HG03571 (cell line): ENCODE data around the gene IRF1.
"Not testable (repeated sequence)": the region's sequence is repeated elsewhere in the genome, so short reads cannot be mapped to it uniquely, and the experiment has no call there.

Experiments used
- ATAC-seq: cut with Tn5 transposase; IDR thresholded peaks from one replicate; pipeline ENCODE4 v1.9.1; 2021; ENCODE audit not compliant: unreplicated experiment

IRF1 gene

GRCh38 chr5:132490484-132491367 is at the start of gene IRF1:
TSS of gene IRF1 (minus strand) at chr5:132490773. CDS start at chr5:132489478, 1,295 bp downstream.
- ATAC-seq: peak; percentile 79

GRCh38 chr5:132540149-132540548 is 49.6 kb upstream of the IRF1 start:
- no peak for ATAC-seq

GRCh38 chr5:132539716-132540115 is 49.1 kb upstream of the IRF1 start:
- no peak for ATAC-seq

- ATAC-seq: no peak
Measured at GRCh38 chr5:132530946-132531345, 40.4 kb upstream of the IRF1 start.

- no peak for ATAC-seq
Measured at GRCh38 chr5:132528866-132529634, 38.5 kb upstream of the IRF1 start.

- no peak for ATAC-seq
Measured at GRCh38 chr5:132528021-132528420, 37.4 kb upstream of the IRF1 start.

GRCh38 chr5:132526974-132527564 is 36.5 kb upstream of the IRF1 start:
- no peak for ATAC-seq

- no peak for ATAC-seq
Measured at GRCh38 chr5:132526290-132526973, 35.9 kb upstream of the IRF1 start.

GRCh38 chr5:132525299-132525724 is 34.7 kb upstream of the IRF1 start:
- ATAC-seq: peak; percentile 64

GRCh38 chr5:132524877-132525276 is 34.3 kb upstream of the IRF1 start:
- not testable (repeated sequence) for ATAC-seq

- ATAC-seq: not testable (repeated sequence)
Measured at GRCh38 chr5:132522067-132522466, 31.5 kb upstream of the IRF1 start.

GRCh38 chr5:132513618-132514336 is 23.2 kb upstream of the IRF1 start:
- not testable (repeated sequence) for ATAC-seq

GRCh38 chr5:132510076-132510475 is 19.5 kb upstream of the IRF1 start:
- ATAC-seq: no peak

- no peak for ATAC-seq
Measured at GRCh38 chr5:132506094-132506692, 15.6 kb upstream of the IRF1 start.

GRCh38 chr5:132505641-132506040 is 15.1 kb upstream of the IRF1 start:
- ATAC-seq: no peak

- no peak for ATAC-seq
Measured at GRCh38 chr5:132504746-132505145, 14.2 kb upstream of the IRF1 start.

GRCh38 chr5:132503244-132503643 is 12.7 kb upstream of the IRF1 start:
- ATAC-seq: no peak

- ATAC-seq: no peak
Measured at GRCh38 chr5:132501961-132502931, 11.7 kb upstream of the IRF1 start.

- no peak for ATAC-seq
Measured at GRCh38 chr5:132501629-132501956, 11.0 kb upstream of the IRF1 start.
